Upper lobe of right lung (tissue), 1 donor: ENCODE measurements around the gene CNTNAP2. TPM values are rescaled to one million over a fixed set of nuclear protein-coding genes. Genes with fewer than 3 reads are reported as not detected.

ENCODE experiments used
- ATAC-seq: fragments of 200-7000 bp; cut with Tn5 transposase; one replicate; pipeline ENCODE4 v1.9.1; 2020; ENCODE audit warnings: mild to moderate bottlenecking, moderate library complexity
- DNase-seq: peaks from one replicate; pipeline ENCODE4 v3.0.0-alpha.2; 2020
- H3K27ac ChIP-seq: fragments of 200-600 bp; one replicate; pipeline ENCODE4 v1.8.0; 2022
- H3K27me3 ChIP-seq: fragments of 200-600 bp; one replicate; pipeline ENCODE4 v1.8.0; 2022; ENCODE audit warnings: mild to moderate bottlenecking
- H3K36me3 ChIP-seq: fragments of 200-600 bp; one replicate; pipeline ENCODE4 v1.8.0; 2022
- H3K4me1 ChIP-seq: fragments of 200-600 bp; one replicate; pipeline ENCODE4 v1.8.0; 2022
- H3K4me3 ChIP-seq: fragments of 200-600 bp; one replicate; pipeline ENCODE4 v1.8.0; 2022; ENCODE audit warnings: mild to moderate bottlenecking
- H3K9me3 ChIP-seq: fragments of 200-600 bp; one replicate; pipeline ENCODE4 v1.8.0; 2022
- intact Hi-C: fragments of 100-400 bp; cut with DNase I; formaldehyde crosslinking; loops from one replicate; pipeline ENCODE4 v1.11.0; 2022
- total RNA-seq: library from RNA; stranded (reverse); fragmentation: NEBNext Ultra II Directional; extraction: Animal tissue kit (Norgen Biotek cat#: 25700); gene quantifications from one replicate; pipeline ENCODE4 v1.2.1, GENCODE V29; 2021
- TF ChIP-seq, protein P1 (sequence below): fragments of 200-600 bp; IDR thresholded peaks from one replicate; pipeline ENCODE4 v1.8.0; 2022; ENCODE audit warnings: antibody characterized with exemption
- donor health status: DM: no; HTN: yes; CAD: no; lungs with severe emphysema.

Gene CNTNAP2
- total RNA-seq, 1 donor from 2014 or later = 0.41 TPM

DNA sequence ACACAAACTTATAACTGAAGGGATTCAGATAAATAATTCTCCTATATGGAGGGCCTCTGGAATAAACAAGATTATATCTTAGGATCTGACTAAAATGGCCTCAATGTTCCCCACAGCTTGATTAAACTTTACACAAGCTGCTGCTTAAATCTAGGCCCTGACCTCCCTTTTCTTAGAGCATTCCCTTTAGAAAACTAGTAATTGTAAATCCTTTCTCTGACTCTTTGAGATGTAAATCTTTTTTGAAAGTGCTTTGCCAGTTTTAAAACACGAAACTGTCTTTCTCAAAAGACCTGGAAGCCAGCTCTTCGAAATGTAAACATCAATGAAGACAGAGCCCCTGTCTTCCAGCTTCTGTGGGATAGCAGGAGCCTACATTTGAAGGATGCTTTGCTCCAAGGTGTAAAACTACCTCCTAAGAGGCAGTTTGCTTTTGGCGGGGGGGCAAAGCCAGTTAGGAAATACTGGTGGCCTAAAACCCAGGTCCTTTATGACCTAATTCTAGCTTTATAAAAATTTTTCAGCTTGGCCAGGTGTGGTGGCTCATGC, 758.7 kb downstream of the CNTNAP2 start:
- intact Hi-C loops = no loop called here
- no peak overlapping the region for H3K4me3 ChIP-seq
- ATAC-seq (no peak), DNase-seq (no peak)
- H3K27ac ChIP-seq = no peak overlapping the region
- H3K4me1 ChIP-seq = no peaks in the 10 kb centered on the region
- H3K9me3 ChIP-seq = no peaks in the 10 kb centered on the region
- TF ChIP-seq, protein P1, sequence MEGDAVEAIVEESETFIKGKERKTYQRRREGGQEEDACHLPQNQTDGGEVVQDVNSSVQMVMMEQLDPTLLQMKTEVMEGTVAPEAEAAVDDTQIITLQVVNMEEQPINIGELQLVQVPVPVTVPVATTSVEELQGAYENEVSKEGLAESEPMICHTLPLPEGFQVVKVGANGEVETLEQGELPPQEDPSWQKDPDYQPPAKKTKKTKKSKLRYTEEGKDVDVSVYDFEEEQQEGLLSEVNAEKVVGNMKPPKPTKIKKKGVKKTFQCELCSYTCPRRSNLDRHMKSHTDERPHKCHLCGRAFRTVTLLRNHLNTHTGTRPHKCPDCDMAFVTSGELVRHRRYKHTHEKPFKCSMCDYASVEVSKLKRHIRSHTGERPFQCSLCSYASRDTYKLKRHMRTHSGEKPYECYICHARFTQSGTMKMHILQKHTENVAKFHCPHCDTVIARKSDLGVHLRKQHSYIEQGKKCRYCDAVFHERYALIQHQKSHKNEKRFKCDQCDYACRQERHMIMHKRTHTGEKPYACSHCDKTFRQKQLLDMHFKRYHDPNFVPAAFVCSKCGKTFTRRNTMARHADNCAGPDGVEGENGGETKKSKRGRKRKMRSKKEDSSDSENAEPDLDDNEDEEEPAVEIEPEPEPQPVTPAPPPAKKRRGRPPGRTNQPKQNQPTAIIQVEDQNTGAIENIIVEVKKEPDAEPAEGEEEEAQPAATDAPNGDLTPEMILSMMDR = no peak
- no peaks in the 10 kb centered on the region for H3K27me3 ChIP-seq
- no peaks in the 10 kb centered on the region for H3K36me3 ChIP-seq

DNA sequence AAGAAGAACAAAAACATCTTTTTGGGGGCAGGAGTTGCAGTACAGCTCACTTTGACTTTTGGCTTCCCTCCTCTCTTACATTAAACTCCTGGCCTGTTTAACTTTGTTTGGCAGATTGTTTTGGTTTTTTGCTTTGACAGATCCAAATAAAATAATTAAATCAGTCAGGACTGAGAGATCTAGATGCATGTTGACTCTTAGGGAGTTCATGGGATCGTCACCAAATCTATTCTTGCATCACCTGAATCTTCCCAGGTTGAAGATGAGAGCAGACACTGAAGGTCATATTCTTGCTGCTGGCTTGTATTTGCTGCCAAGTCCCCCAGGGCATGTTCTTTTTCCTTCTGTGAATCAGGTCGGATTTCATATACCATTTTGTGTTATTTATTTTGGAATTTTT, 759.4 kb downstream of the CNTNAP2 start:
- no peak for DNase-seq
- intact Hi-C loops = no loop called here

DNA sequence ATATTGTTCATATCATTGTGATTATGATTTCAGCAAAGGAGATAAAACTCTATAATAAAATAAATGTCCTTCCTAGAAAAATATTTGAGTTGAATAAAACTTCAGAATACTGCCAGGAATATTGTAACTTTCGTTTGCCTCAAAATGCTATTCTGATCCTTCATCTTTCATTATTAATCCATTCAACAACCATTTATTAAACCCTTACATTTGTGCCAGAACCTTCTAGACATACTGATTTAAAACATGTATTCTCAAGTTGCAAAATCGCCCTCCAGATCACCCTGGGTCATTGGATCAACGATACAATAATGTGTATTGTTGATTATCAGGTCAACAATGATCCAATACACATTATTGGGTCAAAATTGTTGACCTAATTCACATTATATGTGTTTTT, 759.8 kb downstream of the CNTNAP2 start:
- H3K9me3 ChIP-seq = no peaks in the 10 kb centered on the region
- H3K27me3 ChIP-seq = no peaks in the 10 kb centered on the region
- H3K4me1 ChIP-seq = no peaks in the 10 kb centered on the region
- DNase-seq (no peak), ATAC-seq (no peak)
- no peak overlapping the region for H3K27ac ChIP-seq
- no peaks in the 10 kb centered on the region for H3K36me3 ChIP-seq
- TF ChIP-seq, protein P1 = no peak
- H3K4me3 ChIP-seq = no peak overlapping the region
- intact Hi-C loops = no loop called here

More for the DNA sequence above, 759.4 kb downstream of the CNTNAP2 start:
- TF ChIP-seq, protein P1 = no peak
- Histone ChIP-seq H3K27me3 (no peaks in the 10 kb centered on the region), H3K36me3 (no peaks in the 10 kb centered on the region), H3K4me1 (no peaks in the 10 kb centered on the region), H3K27ac (no peak overlapping the region), H3K4me3 (no peak overlapping the region), H3K9me3 (no peaks in the 10 kb centered on the region)
- no peak for ATAC-seq

DNA sequence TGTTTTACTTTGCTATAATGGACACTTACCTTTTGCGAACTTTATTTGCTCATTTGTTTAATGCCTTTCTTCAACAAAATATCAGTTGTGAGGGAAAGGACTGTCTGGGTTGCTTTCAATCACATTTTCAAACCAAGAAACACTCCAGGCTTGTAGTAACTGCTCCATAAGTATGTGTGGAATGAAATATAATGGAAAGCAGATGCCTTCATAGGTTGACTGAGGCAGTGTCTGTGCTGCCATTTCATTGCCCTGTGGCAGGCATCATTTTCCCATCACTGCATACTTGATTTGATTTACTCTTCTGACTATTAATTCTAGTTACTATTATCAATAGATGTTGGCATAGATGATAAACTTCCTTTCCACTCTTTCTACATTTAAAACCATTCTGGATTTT, 762.3 kb downstream of the CNTNAP2 start:
- Histone ChIP-seq H3K27ac (no peak overlapping the region), H3K4me1 (no peaks in the 10 kb centered on the region), H3K27me3 (no peaks in the 10 kb centered on the region), H3K9me3 (no peaks in the 10 kb centered on the region), H3K36me3 (no peaks in the 10 kb centered on the region), H3K4me3 (no peak overlapping the region)
- intact Hi-C loops = no loop called here
- TF ChIP-seq, protein P1 = no peak
- no peak for ATAC-seq
- DNase-seq = no peak

DNA sequence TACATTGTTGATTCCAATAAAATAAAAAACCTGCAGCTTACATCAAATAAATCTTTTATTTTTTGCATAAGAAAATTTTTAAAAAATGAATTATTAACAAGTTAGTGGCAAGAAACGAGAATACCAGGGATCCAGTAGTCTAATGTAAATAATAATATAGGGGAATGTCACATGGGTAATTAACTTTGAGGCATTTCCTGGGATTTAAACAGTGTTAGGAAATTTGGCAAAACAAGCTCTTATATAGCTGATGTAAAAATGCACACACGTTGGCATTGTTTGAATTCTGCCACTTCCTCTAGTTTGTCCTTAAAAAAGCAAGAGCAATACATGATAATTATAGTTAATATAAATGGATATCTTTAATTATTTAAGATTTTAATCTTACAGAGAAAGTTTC, 768.6 kb downstream of the CNTNAP2 start:
- TF ChIP-seq, protein P1 = no peak
- Histone ChIP-seq H3K4me1 (no peaks in the 10 kb centered on the region), H3K27ac (no peak overlapping the region), H3K27me3 (no peaks in the 10 kb centered on the region), H3K36me3 (no peaks in the 10 kb centered on the region), H3K9me3 (no peaks in the 10 kb centered on the region), H3K4me3 (no peak overlapping the region)
- ATAC-seq (no peak), DNase-seq (no peak)
- intact Hi-C loops = no loop called here
